ENCODE measurements around the gene MEST. TPM values are rescaled to one million over a fixed set of nuclear protein-coding genes. Genes with fewer than 3 reads are reported as not detected.
A peak's percentile ranks its signal among the peaks of the same experiment; 100 is the strongest.

MEST gene
- total and polyA plus RNA-seq, 12 donors: 50.1 to 277 (median 138) TPM

DNA sequence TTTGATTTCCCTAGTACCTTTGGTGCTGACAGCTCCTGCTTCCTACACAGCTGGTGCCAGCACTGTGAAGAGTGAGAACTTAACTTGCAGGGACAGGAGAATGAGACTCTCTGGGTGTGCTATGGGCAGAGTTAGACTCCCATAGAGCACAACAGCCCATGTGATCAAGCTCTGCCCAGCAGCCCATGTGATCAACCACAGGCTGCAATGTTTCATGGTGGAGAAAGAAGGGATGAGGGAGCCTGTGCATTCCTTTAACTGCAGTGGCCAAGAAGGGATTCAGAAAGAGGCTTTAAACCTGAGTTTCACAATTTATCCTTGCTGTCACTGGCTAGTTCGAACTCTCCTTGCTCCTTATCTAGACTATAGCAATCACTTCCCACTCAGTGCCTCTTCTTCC is 10.0 kb upstream of the MEST start:
- TF ChIP-seq CTCF (IDR thresholded peaks at IDR 0.05) (no peak), POLR2A (IDR thresholded peaks at IDR 0.05) (no peak)
- WGBS, 4 donors: 31 to 42% (median 36%) methylated on average over 1 of the region's 1 CpG
- peak in 5 of 7 donors; percentile 21 to 53 (median 47) for DNase-seq

GRCh38 chr7:130483031-130483430 is 8.9 kb upstream of the MEST start:
- Histone ChIP-seq H3K36me3 (replicated peaks in 1 of 2) (no peaks in the 10 kb centered on the region), H3K4me1 (replicated peaks in 1 of 2) (peaks cover 7 to 16% of the 10 kb centered on the region in 2 donors), H3K9me3 (replicated peaks in 1 of 3) (no peaks in the 10 kb centered on the region), H3K27ac (no peak overlapping the region), H3K4me3 (no peak overlapping the region), H3K27me3 (no peaks in the 10 kb centered on the region)
- WGBS, 4 donors: 96 to 98% (median 97%) methylated on average over 3 of the region's 3 CpGs
- TF ChIP-seq POLR2A (IDR thresholded peaks at IDR 0.05): no peak
- TF ChIP-seq CTCF (IDR thresholded peaks at IDR 0.05): no peak
- no peak for DNase-seq
- intact Hi-C loops (cut with DNase I): loop anchor here in 1 of 2 donors (10.0 kb wide), 1 partner anchor 98 kb away; the partner anchor contains the start of gene CPA1

More for the DNA sequence above, 10.0 kb upstream of the MEST start:
- no peak overlapping the region for H3K4me3 ChIP-seq
- H3K27me3 ChIP-seq: no peaks in the 10 kb centered on the region
- intact Hi-C loops (cut with DNase I): loop anchor here in 1 of 2 donors (10.0 kb wide), 1 partner anchor 97 kb away; the partner anchor contains the start of gene CPA1
- no peaks in the 10 kb centered on the region for H3K9me3 ChIP-seq (replicated peaks in 1 of 3)
- peaks cover 5 to 11% of the 10 kb centered on the region in 2 donors for H3K4me1 ChIP-seq (replicated peaks in 1 of 2)
- H3K36me3 ChIP-seq (replicated peaks in 1 of 2): no peaks in the 10 kb centered on the region
- peak overlapping the region in 3 of 5 donors; percentile 0 to 70 (median 20) for H3K27ac ChIP-seq

- Histone ChIP-seq H3K9me3 (replicated peaks in 1 of 3) (no peaks in the 10 kb centered on the region), H3K4me1 (replicated peaks in 1 of 2) (peaks cover 7 to 41% of the 10 kb centered on the region in 2 donors), H3K36me3 (replicated peaks in 1 of 2) (no peaks in the 10 kb centered on the region), H3K27ac (peak overlapping the region in 3 of 5 donors; percentile 68 to 90 (median 84)), H3K27me3 (no peaks in the 10 kb centered on the region), H3K4me3 (peak overlapping the region in 2 of 4 donors; percentile 62 to 70)
- intact Hi-C loops (cut with DNase I): loop anchor here in 1 of 2 donors (10.0 kb wide), 1 partner anchor 101 kb away; the partner anchor contains the start of gene CPA1
- no peak for TF ChIP-seq CTCF (IDR thresholded peaks at IDR 0.05)
- TF ChIP-seq POLR2A (IDR thresholded peaks at IDR 0.05): no peak
- no peak for DNase-seq
- WGBS, 4 donors: 60 to 66% (median 65%) methylated on average over 11 of the region's 11 CpGs
Measured at GRCh38 chr7:130485734-130486113, 6.2 kb upstream of the MEST start.

- Histone ChIP-seq H3K27ac (peak overlapping the region in 4 of 5 donors; percentile 32 to 90 (median 76)), H3K9me3 (replicated peaks in 1 of 3) (no peaks in the 10 kb centered on the region), H3K36me3 (replicated peaks in 1 of 2) (no peaks in the 10 kb centered on the region), H3K4me1 (replicated peaks in 1 of 2) (peaks cover 7 to 43% of the 10 kb centered on the region in 2 donors), H3K4me3 (peak overlapping the region in 2 of 4 donors; percentile 62 to 70), H3K27me3 (no peaks in the 10 kb centered on the region)
- WGBS, 4 donors: 5 to 13% (median 11%) methylated on average over 33 to 67 of the region's 67 CpGs
- DNase-seq: peak; percentile 78 to 86 (median 85)
- TF ChIP-seq POLR2A (IDR thresholded peaks at IDR 0.05) (no peak), CTCF (IDR thresholded peaks at IDR 0.05) (peak; percentile 68 to 85 (median 77))
- intact Hi-C loops (cut with DNase I): loop anchor here in 1 of 2 donors (10.0 kb wide), 1 partner anchor 102 kb away; the partner anchor contains the start of gene CPA1
Measured at GRCh38 chr7:130486114-130486953, 5.6 kb upstream of the MEST start.
